ENCODE measurements around the gene DNMT1. TPM values are rescaled to one million over a fixed set of nuclear protein-coding genes. Genes with fewer than 3 reads are reported as not detected.
"Not testable (repeated sequence)": the region's sequence is repeated elsewhere in the genome, so short reads cannot be mapped to it uniquely, and the experiment has no call there.

Gene DNMT1
- total RNA-seq, 1 donor from 2014 or later = 354 TPM

DNA sequence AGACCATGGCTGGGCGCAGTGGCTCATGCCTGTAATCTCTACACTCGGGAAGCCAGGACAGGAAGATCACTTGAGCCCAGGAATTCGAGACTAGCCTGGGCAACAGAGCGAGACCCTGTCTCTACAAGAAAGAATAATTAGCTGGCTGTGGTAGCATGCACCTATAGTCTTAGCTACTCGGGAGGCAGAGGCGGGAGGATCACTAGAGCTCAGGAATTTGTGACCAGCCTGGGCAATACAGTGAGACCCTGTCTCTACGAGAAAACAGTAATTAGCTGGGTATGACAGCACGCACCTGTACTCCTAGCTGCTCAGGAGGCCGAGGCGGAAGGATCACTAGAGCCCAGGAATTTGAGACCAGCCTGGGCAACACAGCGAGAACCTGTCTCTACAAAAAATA is 7.4 kb downstream of the DNMT1 start:
- intact Hi-C loops (cut with micrococcal nuclease) = no loop called here

DNA sequence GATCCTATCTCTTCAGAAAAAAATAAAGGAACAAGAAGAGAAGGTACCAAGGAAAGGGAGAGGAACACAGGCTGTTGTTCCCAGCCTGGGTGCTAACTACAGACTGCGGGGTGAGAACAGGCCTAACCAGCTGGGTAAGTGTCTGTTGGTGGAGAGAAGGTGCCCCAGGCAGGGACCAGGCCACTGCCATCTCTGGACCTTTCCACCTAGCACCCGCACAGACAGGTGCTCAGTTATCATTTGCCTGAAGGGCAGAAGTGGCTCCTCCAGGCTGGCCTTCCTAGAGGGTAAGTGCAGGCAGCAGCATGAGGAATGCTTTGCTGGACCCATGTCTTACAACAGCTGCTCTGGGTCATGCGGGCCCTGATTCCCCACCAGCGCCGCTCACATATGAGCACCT is 10.1 kb downstream of the DNMT1 start:
- intact Hi-C loops (cut with micrococcal nuclease) = no loop called here

GRCh38 chr19:10183926-10184325 is 10.8 kb downstream of the DNMT1 start:
- intact Hi-C loops (cut with micrococcal nuclease) = no loop called here

GRCh38 chr19:10182847-10183246 is 11.9 kb downstream of the DNMT1 start:
- intact Hi-C loops (cut with micrococcal nuclease) = no loop called here

DNA sequence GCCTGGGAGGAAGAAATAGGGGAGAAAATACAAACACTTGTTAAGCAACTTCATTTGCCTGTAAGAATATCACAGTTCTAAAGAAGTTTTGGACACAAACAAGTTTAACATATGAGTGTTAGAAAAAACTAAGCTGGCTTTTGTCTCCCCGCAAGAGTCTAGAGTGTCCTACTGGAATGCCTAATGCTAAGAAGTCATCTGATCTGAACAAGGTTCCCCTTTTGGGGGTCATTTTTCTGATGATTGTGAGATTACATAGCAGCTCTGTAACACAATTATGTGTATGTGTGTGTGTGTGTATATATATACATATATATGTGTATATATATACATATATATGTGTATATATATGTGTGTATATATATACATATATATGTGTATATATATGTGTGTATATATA is 12.7 kb downstream of the DNMT1 start:
- intact Hi-C loops (cut with micrococcal nuclease) = no loop called here

DNA sequence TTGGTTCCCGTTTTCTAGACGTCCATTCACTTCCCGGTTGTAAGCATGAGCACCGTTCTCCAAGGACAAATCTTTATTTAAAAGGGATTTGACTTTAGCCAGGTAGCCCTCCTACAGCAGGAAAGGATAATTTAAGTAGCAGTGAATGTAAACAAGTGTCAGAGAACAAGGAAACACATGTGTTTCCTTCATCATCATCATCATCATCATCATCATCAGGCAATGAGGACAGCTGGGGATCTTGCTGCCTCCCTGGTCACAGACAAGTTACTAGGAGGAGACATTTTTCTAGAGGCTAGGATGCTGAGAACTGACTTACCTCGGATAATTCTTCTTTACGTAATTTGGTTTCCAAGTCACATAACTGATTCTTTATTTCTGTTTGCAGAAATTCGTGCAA is 14.3 kb downstream of the DNMT1 start:
- intact Hi-C loops (cut with micrococcal nuclease) = no loop called here

DNA sequence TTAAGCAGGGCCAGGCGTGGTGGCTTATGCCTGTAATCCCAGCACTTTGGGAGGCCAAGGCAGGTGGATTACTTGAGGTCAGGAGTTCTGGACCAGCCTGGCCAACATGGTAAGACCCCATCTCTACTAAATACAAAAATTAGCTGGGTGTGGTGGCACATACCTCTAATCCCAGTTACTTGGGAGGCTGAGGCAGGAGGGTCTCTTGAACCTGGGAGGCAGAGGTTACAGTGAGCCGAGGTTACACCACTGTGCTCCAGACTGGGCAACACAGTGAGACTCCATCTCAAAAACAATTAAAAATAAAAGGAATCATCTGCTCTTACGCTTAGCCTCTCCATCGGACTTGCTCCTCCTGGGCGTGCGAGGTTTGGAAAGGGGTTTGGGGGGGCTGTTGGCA is 14.7 kb downstream of the DNMT1 start:
- intact Hi-C loops (cut with micrococcal nuclease) = not testable (repeated sequence)

DNA sequence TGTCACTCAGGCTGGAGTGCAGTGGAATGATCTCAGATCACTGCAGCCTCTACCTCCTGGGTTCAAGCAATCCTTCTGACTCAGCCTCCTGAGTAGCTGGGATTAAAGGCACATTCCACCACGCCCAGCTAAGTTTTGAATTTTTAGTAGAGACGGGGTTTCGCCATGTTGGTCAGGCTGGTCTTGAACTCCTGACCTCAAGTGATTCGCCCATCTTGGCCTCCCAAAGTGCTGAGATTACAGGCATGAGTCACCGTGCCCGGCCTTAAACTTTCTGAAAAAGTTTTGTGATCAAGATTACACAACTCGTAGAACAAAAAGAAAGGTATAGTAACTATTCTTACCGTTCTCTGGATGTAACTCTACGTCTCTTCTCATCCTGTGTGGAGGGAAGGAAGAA is 21.2 kb downstream of the DNMT1 start:
- intact Hi-C loops (cut with micrococcal nuclease) = loop anchor here (5.0 kb wide), 1 partner anchor 79 kb away; the partner anchor contains the start of gene MRPL4

DNA sequence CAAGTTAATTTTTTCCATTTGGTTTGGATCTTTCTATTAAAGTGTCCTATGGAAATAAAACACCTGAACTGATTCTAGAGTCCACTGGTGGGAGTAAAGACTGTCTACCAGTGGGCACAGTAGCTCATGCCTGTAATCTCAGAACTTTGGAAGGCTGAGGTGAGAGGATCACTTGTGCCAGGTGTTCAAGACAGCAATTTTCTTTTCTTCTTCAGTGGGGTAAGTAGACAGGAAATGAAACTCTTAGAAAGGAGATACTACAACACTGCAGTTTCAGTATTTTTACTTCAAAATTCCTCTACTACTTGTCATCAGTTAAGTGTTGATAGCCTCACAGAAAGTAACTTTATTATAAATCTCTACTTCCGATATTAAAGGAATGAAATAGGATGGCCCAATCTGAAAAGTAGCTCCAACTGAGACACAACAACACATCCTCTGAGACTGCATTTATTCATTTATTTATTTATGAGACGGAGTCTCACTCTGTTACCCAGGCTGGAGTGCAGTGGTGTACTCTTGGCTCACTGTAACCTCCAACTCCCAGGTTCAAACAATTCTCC is 26.3 kb downstream of the DNMT1 start:
- intact Hi-C loops (cut with micrococcal nuclease) = no loop called here

- intact Hi-C loops (cut with micrococcal nuclease) = no loop called here
Observed at GRCh38 chr19:10167459-10167858, 27.3 kb downstream of the DNMT1 start.

- intact Hi-C loops (cut with micrococcal nuclease) = not testable (repeated sequence)
Observed at GRCh38 chr19:10166501-10166900, 28.3 kb downstream of the DNMT1 start.

- intact Hi-C loops (cut with micrococcal nuclease) = no loop called here
Observed at GRCh38 chr19:10166046-10166445, 28.7 kb downstream of the DNMT1 start.

GRCh38 chr19:10163536-10163935 is 31.2 kb downstream of the DNMT1 start:
- intact Hi-C loops (cut with micrococcal nuclease) = no loop called here

DNA sequence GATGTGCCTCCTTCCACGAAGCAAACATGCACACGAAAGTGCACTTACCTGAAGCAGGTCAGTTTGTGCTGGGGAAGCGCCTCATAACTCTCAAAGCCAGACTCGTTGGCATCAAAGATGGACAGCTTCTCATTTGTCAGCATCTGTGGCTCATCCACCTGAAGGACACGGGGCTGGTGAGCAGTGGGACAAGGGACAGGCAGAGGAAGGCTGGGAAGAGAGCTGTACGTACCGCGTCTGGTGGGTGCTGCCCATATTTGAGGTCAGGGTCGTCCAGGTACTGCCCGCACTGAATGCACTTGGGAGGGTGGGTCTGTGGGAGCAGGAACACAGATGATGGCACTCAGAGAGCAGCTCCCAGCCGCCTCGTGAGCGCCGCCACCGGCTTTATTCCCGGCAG is 35.1 kb downstream of the DNMT1 start:
- intact Hi-C loops (cut with micrococcal nuclease) = no loop called here

GRCh38 chr19:10158485-10158884 is 36.3 kb downstream of the DNMT1 start:
- intact Hi-C loops (cut with micrococcal nuclease) = no loop called here

DNA sequence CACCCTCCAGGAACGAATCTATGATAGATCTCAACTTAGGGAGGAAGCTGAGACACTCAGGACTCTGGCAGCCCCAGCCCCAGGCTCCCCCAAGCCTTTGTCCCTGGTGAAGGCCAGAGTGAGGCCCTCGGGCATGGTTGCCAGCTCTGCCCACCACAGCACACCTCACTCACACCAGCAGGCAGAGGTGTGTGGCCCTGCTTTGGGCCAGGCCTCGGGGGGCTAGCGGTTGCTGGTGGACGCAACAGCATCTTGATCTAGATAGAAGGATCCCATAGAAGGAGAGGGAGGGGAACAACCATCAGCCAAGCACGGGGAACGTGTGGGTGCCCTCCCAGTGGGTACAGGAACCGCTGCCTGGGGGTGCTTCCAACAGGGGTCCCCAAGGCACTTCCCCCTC is 36.7 kb downstream of the DNMT1 start:
- intact Hi-C loops (cut with micrococcal nuclease) = no loop called here

DNA sequence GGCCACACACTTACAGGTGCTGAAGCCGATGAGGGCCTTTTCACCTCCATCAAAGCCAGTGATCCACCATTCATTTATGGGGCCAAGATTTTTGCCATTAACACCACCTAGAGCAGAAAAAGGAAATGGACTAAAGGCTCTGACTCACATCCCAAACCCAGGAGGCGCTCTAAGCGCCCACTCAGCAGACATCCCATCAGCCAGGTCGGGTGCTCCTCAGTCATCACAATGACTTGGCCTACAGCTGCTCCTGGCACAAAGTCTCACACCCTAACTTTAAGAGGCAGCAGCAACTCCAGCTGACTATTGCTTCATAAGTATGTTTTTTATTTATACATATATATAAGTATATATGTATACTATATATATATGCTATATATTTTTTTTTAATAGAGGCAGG is 38.9 kb downstream of the DNMT1 start:
- intact Hi-C loops (cut with micrococcal nuclease) = no loop called here

- intact Hi-C loops (cut with micrococcal nuclease) = no loop called here
Observed at GRCh38 chr19:10152100-10152499, 42.7 kb downstream of the DNMT1 start.

DNA sequence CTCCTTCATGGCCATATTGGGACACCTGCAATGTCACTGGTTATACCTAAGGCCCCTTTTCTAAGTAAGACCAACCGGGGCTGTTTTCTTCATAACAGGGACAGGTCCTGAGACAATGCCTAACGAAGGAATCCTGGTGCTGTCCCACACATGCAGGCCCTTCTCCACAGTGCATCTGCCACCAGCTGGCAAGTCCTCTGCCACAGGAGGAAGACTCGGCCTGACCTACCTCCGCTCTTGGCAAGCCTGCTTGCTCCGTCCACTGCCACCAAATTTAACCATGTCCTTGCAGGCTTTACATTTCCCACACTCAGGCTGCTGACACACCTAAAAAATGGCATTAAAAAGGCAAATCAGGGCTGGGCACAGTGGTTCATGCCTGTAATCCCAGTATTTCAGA is 43.2 kb downstream of the DNMT1 start:
- intact Hi-C loops (cut with micrococcal nuclease) = no loop called here

DNA sequence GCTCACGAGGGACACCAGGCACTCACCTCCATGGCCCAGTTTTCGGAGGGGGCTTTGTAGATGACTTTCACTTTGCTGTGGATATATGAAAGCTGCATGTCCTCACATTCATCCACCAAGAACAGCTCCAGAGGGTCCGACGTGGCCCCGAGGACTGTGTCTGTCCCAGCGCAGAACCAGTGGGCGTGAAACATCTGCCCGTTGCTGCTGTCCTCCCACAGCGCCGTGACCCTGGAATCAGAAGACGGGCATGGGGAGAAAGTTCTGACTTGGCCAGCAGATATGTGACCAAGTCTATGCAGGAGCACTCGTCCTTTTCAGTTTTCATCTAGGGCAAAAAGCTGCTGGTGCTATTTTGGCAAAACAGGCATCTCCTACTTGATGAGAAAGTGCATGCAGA is 45.3 kb downstream of the DNMT1 start:
- intact Hi-C loops (cut with micrococcal nuclease) = no loop called here

GRCh38 chr19:10146142-10146541 is 48.6 kb downstream of the DNMT1 start:
- intact Hi-C loops (cut with micrococcal nuclease) = no loop called here

GRCh38 chr19:10145031-10145430 is 49.7 kb downstream of the DNMT1 start:
- intact Hi-C loops (cut with micrococcal nuclease) = no loop called here

DNA sequence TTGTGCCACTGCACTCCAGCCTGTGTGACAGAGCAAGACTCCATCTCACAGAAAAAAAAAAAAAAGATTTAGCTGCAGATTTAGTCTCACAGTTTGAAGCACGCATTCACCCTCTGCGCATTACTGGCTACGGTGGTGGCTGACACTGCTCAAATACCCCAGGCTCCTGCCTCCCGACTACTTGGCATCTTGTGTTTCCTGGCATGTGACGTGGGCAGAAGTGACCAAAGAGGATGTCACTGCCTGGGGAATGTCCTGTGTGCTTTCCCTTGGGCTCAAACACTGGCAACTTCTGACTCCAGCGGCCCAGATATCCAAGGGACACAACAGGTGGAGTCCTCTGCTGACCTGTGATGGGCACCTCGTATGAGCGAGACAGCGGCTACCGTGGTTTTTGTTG is 50.4 kb downstream of the DNMT1 start:
- intact Hi-C loops (cut with micrococcal nuclease) = no loop called here

- intact Hi-C loops (cut with micrococcal nuclease) = no loop called here
Observed at GRCh38 chr19:10143681-10144080, 51.1 kb downstream of the DNMT1 start.

Data from T-helper 1 cell treated with Interleukin-12 subunit alpha and Interleukin-12 subunit beta and Interleukin-4 antibody, amounts not matched to agents 30 ng/mL and 1 ng/mL, for 36 hours (primary cell).